DMS153 (cell line): ENCODE results near the gene C4orf33.

Experiments used
- DNase-seq: peaks from one replicate; lab custom pipeline; 2025; lab: John Stamatoyannopoulos, UW

C4orf33 gene

DNA sequence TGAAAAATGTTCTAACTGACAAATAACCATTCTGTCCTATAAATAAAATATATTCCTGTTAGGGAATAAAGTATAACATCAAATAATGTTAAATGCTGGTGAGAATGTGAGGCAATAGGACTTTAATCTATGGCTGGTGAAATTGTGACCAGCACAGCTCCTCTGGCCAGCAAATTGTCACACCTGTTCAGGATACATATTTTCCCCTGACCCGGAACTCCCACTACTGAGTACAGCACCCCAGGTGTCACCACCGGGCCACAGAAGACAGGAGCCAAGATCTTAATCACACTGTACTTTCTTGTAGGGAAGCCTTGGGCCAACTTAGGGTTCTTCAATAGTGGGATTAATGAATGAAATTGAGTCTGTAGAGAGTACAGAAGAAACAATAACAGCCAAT, 33.2 kb downstream of the C4orf33 start:
- no peak for DNase-seq

GRCh38 chr4:129131343-129131742, 35.4 kb downstream of the C4orf33 start:
- DNase-seq: no peak

GRCh38 chr4:129136433-129136832, 40.5 kb downstream of the C4orf33 start:
- no peak for DNase-seq

DNA sequence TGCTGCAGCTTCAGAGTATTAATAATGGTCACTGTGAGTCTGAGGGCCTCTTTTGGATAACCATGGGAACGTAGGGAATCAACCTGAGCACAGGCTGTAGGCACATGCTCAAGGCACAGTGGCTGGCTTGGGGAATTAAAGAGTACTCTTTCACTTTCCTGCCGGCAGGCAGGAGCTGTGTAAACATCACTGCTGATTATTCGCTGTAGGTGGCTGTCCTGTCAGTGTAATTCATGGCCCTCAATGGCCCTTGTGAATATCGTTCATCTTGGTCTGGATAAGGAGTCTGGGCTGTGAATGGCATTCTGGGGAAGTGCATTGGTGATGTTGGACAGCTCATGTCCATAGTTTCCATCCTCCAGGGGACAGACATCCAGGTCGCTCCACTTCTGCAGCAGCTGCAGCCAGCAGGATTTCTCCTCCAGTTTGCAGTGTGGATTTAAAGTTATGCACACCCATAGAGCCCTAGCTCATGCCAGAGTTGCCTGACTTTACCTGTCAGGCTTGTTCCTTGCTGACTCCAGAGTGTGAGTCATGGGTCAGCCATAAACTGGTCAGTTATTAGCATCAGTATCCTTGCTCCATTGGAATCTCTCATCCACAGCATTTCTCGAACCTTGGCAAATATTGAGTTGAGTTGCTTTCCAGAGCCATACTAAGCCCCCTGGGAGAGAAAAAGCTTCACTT, 43.0 kb downstream of the C4orf33 start:
- DNase-seq: peak; percentile 41

GRCh38 chr4:129140521-129140920, 44.6 kb downstream of the C4orf33 start:
- DNase-seq: no peak

DNA sequence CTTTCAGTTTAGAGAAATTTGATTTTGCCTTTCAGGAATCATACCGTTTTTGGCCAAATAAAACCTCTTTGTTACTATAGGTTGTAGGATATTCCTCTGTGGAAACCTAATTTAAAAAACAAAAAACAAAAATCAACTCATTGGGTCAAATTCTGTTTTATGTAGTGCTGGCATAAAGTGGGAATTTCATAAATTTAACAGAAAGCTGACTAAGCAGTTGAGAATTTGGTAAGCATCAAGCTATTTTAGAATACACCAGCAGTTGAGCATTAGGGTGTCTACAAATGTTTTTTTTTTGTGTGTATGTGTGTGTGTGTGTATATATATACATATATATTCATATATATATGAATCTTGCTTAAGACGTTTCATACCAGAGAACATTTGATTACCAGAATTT, 47.4 kb downstream of the C4orf33 start:
- DNase-seq: no peak

- DNase-seq: no peak
Observed at GRCh38 chr4:129144755-129145206, 48.8 kb downstream of the C4orf33 start.

DNA sequence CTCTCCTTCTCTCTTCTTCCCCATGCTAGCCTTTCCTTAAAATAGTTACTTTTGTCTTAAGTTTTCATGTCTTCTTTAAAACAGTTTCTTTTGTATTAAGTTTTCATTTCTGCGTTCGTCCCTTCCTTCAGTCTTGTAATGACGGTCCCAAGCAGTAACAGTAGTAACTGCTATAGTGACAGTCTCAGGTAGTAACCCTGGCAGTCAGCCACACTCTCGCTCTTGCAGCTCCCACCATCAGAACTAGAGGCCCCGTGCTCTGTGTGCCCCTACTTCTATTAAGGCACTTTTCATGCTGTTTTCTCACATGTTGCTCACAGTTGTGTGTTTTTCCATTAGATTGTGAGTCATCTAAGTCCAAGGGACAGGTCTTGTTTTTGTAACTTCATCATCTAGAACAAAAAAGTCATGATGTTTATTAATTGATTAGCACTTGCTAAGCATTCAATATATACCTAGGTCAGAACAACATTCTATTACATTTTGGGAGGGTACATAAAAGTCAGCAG, 49.3 kb downstream of the C4orf33 start:
- no peak for DNase-seq

- DNase-seq: no peak
Observed at GRCh38 chr4:129146639-129147038, 50.7 kb downstream of the C4orf33 start.

DNA sequence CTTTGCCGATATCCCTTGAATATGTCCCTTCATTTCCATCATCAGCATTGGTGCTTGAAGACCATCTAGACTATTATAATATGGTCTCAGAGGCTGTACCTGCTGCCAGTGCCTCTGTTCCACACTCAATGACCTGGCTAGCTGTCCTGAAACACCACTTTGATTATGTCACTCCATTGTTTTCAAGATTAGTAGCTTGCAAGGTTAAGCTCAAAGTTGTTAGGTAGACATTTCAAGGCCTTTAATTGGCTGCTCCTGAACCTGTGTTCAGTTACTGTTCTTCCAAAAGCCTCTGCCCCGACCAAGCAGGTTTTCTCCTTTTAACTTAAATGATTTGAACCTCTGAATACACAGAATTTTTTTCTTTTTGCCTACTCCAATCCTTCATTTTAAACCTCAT, 52.9 kb downstream of the C4orf33 start:
- no peak for DNase-seq

- no peak for DNase-seq
Observed at GRCh38 chr4:129149906-129150305, 54.0 kb downstream of the C4orf33 start.

GRCh38 chr4:129152350-129152749, 56.4 kb downstream of the C4orf33 start:
- DNase-seq: no peak

DNA sequence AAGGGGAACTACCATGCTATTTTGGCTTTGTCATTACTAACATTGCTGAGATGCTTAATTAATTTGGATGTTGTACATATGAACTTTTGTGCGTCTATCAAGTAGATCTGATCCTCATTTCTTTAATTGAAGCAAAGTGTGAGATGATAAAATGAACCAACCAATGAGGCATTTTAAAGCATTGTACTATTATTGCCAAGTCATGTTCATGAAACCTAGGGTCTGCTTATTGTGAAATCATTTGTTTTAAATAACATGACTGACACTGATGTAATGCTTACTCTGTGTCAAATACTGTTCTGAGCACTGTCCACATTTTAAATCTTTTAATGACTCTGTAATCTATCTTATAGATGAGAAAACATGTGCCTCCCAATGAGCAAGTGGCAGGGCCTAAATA, 57.7 kb downstream of the C4orf33 start:
- DNase-seq: no peak

- DNase-seq: no peak
Observed at GRCh38 chr4:129162450-129162849, 66.5 kb downstream of the C4orf33 start.

DNA sequence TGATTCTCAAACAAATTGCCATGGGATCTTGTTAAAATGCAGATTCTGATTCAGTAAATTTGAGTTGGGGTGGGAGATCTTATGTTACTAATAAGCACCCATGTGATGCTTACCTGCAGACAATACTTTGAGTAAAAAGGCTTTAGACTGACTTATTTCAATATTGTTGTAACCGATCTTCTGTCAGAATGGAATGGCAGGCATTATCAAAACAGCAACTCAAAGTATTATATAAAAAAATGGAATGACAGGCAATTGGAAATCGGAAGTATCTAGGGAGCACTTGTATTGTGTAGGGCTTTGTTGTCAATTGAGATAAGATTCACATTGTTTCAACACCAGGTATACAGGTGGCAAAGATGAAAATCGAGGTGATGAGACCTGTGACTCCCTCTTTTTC, 67.5 kb downstream of the C4orf33 start:
- no peak for DNase-seq

DNA sequence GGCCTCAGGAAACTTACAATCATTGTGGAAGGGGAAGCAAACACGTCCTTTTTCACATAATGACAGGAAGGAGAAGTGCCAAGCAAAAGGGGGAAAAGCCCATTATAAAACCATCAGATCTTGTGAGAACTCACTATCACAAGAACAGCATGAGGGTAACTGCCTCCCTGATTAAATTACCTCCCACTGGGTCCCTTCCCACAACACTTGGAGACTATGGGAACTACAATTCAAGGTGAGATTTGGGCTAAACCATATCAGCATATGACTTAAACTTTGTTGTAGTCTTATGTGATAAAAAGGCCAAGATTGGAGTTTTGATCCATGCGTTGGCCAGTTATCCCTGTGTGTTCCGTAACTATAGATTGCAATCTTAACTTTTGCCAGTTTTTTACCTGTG, 68.3 kb downstream of the C4orf33 start:
- no peak for DNase-seq
